ENCODE data around the gene ATP2A2.

The ATP2A2 gene

GRCh38 chr12:110262442-110263388 is 18.3 kb upstream of the ATP2A2 start:
- DNase-seq = no peak

DNA sequence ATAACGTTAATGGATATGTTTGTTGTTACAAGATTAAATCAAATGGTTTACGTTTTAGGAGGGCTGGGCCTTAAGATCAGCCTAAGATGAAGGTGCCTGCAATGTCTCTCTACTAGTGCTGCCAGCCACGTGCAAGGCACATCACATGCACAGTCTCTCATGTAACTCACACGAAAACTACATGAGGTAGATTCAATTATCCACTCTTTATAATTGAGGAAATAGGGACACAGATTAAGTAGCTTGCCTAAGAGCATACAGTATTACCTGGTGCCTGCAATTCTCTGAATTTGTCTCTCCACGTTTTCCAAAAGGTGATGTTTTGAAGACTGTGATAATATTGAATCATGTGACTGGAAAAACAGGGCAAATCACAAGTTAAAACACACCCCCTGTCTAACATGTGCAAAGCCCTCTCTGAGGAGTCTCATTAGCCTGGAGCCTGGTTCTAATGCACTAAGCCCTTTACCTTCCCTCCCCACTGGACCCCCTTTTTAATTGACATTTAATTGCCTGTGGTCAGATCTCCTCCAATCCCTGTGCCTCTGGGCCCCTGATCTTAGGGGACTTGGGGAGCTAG is 14.6 kb upstream of the ATP2A2 start:
- no peak for DNase-seq

DNA sequence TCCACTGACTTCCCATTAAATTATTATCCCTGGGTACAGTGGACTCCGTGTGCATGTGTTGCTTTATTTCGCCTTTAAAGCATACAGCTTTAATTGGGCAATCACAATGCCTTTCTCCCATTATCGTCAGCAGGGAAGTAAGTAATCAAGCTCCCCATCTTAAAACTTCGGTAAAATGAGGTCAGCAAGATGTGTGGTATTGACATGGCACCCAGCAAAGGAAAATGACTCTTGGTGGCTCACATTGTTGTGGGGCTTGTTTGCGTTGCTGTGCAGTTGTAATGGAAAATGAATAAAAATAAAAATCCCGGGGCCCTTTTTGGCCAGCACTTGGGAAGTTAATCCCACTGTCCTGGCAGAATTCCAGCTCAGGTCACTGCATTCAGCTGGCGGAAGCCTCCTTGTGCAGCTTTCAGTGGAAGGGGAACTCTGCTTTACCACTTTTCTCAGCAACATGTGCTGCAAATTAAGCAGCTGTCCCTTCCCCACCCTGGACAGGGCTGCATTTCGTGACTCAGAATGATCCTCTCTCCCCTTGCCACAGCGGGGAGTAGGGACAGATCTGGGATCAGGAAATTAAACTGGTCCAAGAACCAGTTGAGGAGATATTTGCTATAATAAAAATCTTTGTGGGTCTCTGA is 13.9 kb upstream of the ATP2A2 start:
- no peak for DNase-seq

GRCh38 chr12:110269622-110270124 is 11.4 kb upstream of the ATP2A2 start:
- no peak for DNase-seq

GRCh38 chr12:110270125-110270962 is 10.7 kb upstream of the ATP2A2 start:
- DNase-seq = no peak

GRCh38 chr12:110271015-110271414 is 10.0 kb upstream of the ATP2A2 start:
- no peak for DNase-seq

- DNase-seq = no peak
Measured at GRCh38 chr12:110277530-110278254, 3.4 kb upstream of the ATP2A2 start.

DNA sequence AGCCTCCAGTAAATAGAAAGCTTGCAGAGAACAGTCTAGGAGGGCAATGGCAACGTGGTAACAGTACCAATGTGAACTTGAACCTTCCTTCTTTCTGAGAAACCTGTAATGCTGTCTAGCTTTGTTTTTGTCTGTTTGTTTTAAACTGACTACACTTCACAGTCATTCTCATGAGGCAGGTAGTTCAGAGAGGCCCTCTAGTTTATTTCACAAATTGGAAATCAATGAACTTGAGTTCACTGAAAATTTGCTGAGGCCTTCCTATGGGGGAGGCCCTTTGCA is 2.9 kb upstream of the ATP2A2 start:
- no peak for DNase-seq

GRCh38 chr12:110279566-110280375 is 1.3 kb upstream of the ATP2A2 start:
- DNase-seq = no peak

DNA sequence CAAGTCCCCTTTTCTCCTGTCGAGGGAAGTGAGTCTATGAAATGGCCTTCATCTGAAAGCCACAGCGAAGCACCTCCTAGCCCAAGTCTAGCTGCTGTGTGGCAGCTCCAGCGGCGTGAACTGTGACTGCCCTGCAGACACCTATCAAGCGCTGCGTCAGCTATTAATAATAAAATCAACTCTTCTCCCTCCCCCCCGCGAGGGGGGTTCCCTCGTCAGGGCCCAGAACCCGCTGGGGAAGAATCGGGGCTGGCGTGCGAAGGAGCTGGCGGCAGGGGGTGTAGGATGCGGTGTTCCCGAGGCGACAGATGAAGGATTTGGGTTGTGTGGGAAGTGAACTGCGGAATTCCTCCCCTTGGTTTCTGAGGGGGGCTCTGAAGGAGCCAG is 662 bp upstream of the ATP2A2 start:
- peak; percentile 60 to 63 for DNase-seq

- DNase-seq = peak; percentile 21 to 24
Measured at GRCh38 chr12:110281549-110282299, 677 bp downstream of the ATP2A2 start.

- no peak for DNase-seq
Measured at GRCh38 chr12:110282300-110282860, 1.3 kb downstream of the ATP2A2 start.

DNA sequence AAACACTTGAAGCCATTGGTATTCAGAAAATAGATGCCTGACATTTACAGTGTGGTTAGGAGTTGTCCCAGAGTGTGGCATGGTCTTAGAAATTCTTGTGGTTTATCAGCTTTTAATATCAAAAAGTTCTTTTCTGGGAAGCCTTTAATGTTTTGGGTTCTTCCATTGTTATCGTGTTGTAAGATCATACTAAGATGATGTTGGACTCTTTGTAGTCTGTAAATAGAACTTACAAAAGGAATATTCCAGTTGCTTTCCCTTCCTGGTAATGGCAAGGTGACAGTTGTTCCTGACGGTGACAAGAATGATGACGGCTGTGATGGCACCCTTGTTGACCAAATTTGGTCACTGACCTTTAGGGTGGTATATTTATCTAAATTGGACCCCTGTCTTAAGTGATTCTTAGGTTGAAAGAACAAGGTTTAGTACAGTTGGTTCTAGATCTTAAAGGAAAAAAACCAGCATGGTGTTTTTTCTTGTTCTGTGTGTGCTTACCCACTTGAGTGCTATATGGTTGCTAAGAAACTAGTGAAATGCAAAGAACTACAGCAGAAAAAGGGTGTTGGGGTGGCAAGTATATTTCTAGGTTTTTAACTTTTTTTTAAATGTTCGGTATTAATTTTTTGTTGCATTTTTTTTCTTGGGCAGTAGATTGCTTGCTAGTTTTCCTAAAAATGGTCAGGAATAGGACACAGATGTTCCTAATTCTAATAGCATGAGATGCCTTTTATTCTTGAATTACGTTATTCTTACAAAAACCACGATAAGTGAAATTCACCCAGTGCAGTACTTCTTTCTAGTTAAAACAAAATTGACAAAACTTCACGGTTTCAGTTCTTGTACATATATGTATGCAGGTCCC is 2.1 kb downstream of the ATP2A2 start:
- no peak for DNase-seq

- DNase-seq = no peak
Measured at GRCh38 chr12:110284597-110284996, 3.5 kb downstream of the ATP2A2 start.

DNA sequence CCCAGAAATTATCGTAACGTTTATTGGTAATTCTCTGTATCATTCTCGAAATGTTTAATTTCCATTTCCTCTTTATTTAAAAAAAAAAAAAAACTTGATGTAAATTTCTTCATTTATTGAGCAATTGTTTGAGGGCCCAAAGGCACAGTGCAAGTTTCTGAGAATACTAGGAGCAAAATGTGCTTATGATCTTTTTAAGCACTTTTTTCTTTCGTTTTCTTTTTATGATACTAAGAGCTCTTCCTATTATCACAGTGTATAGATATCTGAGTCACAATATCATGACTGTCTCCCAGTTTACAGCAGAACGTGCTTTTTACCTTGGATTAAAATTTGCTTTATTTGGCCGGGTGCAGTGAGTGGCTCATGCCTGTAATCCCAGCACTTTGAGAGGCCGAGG is 5.6 kb downstream of the ATP2A2 start:
- no peak for DNase-seq

- no peak for DNase-seq
Measured at GRCh38 chr12:110287986-110288385, 6.9 kb downstream of the ATP2A2 start.

DNA sequence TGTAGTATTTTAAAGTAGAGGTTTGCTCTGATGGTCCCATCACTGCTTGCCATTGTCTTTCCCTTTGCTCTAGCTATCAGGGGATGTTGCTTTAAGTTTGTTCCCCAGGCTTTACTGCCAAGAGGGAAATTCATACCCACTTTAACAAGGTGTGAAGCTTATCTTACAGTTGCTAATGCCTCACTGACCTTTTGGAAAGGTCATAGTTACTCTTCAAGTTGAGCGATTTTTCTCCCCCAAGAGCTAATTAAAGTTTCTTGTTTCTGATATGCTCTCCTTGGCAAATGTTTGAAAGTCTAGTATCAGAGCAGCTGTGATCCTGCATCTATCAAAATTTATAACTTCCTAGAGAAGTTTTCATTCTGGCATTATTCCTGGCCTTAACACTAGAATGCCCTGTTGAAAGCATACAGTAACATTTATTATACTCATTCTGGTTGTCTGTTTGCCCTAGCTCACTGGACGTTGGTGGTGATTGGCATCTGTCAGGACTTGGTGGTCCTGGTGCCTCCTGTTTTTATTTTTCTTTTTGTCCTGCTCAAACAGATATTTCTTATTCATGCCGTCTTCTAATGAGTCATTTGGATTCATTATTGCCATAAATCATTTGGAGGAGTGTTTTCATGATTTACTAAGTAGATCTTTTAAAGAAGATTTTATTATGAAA is 8.1 kb downstream of the ATP2A2 start:
- DNase-seq = no peak

DNA sequence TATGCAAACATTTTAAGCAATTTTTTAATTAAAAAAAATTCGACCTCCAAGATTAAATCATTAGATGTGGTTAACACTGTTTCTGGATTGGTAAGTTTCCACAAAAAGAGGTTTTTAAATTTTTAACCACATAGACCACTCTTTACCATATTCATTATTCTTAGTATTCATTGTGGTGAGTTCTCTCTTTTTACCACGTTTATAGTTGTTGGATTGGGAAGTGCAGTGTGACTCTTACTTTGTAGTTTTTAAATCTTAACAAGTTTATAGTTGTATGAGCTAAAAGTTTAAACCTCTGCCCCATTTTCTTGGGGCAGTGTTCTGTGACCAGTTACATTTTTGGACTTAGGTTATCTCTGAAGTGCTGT is 8.6 kb downstream of the ATP2A2 start:
- no peak for DNase-seq

All from activated CD4-positive, alpha-beta T cell treated with anti-CD3 and anti-CD28 coated beads, Interleukin-2, amount 50 U/mL, for 4 hours (primary cell).